ENCODE measurements around the gene STEAP1.
"Not testable (repeated sequence)": the region's sequence is repeated elsewhere in the genome, so short reads cannot be mapped to it uniquely, and the experiment has no call there.

Gene STEAP1

GRCh38 chr7:90153943-90154771, at the start of gene STEAP1:
TSS of gene STEAP1 (plus strand) at chr7:90154469. CDS start at chr7:90159789, 5,320 bp downstream.
- Mint-ChIP-seq H3K27ac (peak within 1 kb of the TSS; percentile 36), H3K27me3 (ENCODE audit: low read depth) (peaks cover 11% of the 10 kb centered on the region), H3K4me3 (peak within 1 kb of the TSS; percentile 61)
- H3K9me3 Mint-ChIP-seq; H3K36me3 Mint-ChIP-seq (ENCODE audit: low read depth); H3K4me1 Mint-ChIP-seq (ENCODE audit: low read depth): not testable (repeated sequence)

GRCh38 chr7:90114972-90115371, 39.3 kb upstream of the STEAP1 start:
- H3K4me3 Mint-ChIP-seq; H3K4me1 Mint-ChIP-seq (ENCODE audit: low read depth); H3K36me3 Mint-ChIP-seq (ENCODE audit: low read depth); H3K27ac Mint-ChIP-seq; H3K9me3 Mint-ChIP-seq: not testable (repeated sequence)
- H3K27me3 Mint-ChIP-seq (ENCODE audit: low read depth) = peaks cover 24% of the 10 kb centered on the region

- not testable (repeated sequence) for H3K36me3 Mint-ChIP-seq (ENCODE audit: low read depth); H3K4me1 Mint-ChIP-seq (ENCODE audit: low read depth); H3K9me3 Mint-ChIP-seq; H3K27ac Mint-ChIP-seq
- Mint-ChIP-seq H3K27me3 (ENCODE audit: low read depth) (peaks cover 37% of the 10 kb centered on the region), H3K4me3 (peak overlapping the region; percentile 51)
These were observed 35.6 kb upstream of the STEAP1 start for GRCh38 chr7:90118551-90119177.

GRCh38 chr7:90119178-90119971, 34.9 kb upstream of the STEAP1 start:
- Mint-ChIP-seq H3K36me3 (ENCODE audit: low read depth) (no peaks in the 10 kb centered on the region), H3K9me3 (no peaks in the 10 kb centered on the region), H3K4me3 (peak overlapping the region; percentile 51), H3K27ac (no peak overlapping the region), H3K27me3 (ENCODE audit: low read depth) (peaks cover 37% of the 10 kb centered on the region), H3K4me1 (ENCODE audit: low read depth) (no peaks in the 10 kb centered on the region)

- not testable (repeated sequence) for H3K4me3 Mint-ChIP-seq; H3K36me3 Mint-ChIP-seq (ENCODE audit: low read depth); H3K9me3 Mint-ChIP-seq; H3K27ac Mint-ChIP-seq; H3K4me1 Mint-ChIP-seq (ENCODE audit: low read depth)
- H3K27me3 Mint-ChIP-seq (ENCODE audit: low read depth) = peaks cover 37% of the 10 kb centered on the region
These were observed 34.1 kb upstream of the STEAP1 start for GRCh38 chr7:90120205-90120604.

GRCh38 chr7:90131746-90132145, 22.5 kb upstream of the STEAP1 start:
- not testable (repeated sequence) for H3K4me1 Mint-ChIP-seq (ENCODE audit: low read depth); H3K36me3 Mint-ChIP-seq (ENCODE audit: low read depth)

GRCh38 chr7:90147079-90147960, 6.9 kb upstream of the STEAP1 start:
- H3K27ac Mint-ChIP-seq; H3K4me3 Mint-ChIP-seq; H3K9me3 Mint-ChIP-seq; H3K27me3 Mint-ChIP-seq (ENCODE audit: low read depth); H3K4me1 Mint-ChIP-seq (ENCODE audit: low read depth); H3K36me3 Mint-ChIP-seq (ENCODE audit: low read depth): not testable (repeated sequence)

More at GRCh38 chr7:90131746-90132145, 22.5 kb upstream of the STEAP1 start:
- H3K27me3 Mint-ChIP-seq (ENCODE audit: low read depth); H3K4me3 Mint-ChIP-seq; H3K27ac Mint-ChIP-seq; H3K9me3 Mint-ChIP-seq: not testable (repeated sequence)

- not testable (repeated sequence) for H3K27ac Mint-ChIP-seq; H3K36me3 Mint-ChIP-seq (ENCODE audit: low read depth); H3K4me1 Mint-ChIP-seq (ENCODE audit: low read depth); H3K4me3 Mint-ChIP-seq; H3K27me3 Mint-ChIP-seq (ENCODE audit: low read depth); H3K9me3 Mint-ChIP-seq
These were observed 4.8 kb upstream of the STEAP1 start for GRCh38 chr7:90149428-90149827.

GRCh38 chr7:90151884-90152283, 2.4 kb upstream of the STEAP1 start:
- not testable (repeated sequence) for H3K4me3 Mint-ChIP-seq; H3K36me3 Mint-ChIP-seq (ENCODE audit: low read depth); H3K27ac Mint-ChIP-seq; H3K9me3 Mint-ChIP-seq; H3K4me1 Mint-ChIP-seq (ENCODE audit: low read depth)
- peaks cover 13% of the 10 kb centered on the region for H3K27me3 Mint-ChIP-seq (ENCODE audit: low read depth)

- H3K4me1 Mint-ChIP-seq (ENCODE audit: low read depth); H3K36me3 Mint-ChIP-seq (ENCODE audit: low read depth); H3K9me3 Mint-ChIP-seq; H3K27ac Mint-ChIP-seq; H3K4me3 Mint-ChIP-seq: not testable (repeated sequence)
- peaks cover 13% of the 10 kb centered on the region for H3K27me3 Mint-ChIP-seq (ENCODE audit: low read depth)
These were observed 1.5 kb upstream of the STEAP1 start for GRCh38 chr7:90152642-90153253.

GRCh38 chr7:90155206-90155605, 937 bp downstream of the STEAP1 start:
- Mint-ChIP-seq H3K36me3 (ENCODE audit: low read depth) (no peaks in the 10 kb centered on the region), H3K27me3 (ENCODE audit: low read depth) (peaks cover 11% of the 10 kb centered on the region), H3K4me3 (peak overlapping the region; percentile 61), H3K9me3 (no peaks in the 10 kb centered on the region), H3K27ac (no peak overlapping the region), H3K4me1 (ENCODE audit: low read depth) (peaks cover 9% of the 10 kb centered on the region)

GRCh38 chr7:90157331-90157730, 3.1 kb downstream of the STEAP1 start:
- not testable (repeated sequence) for H3K4me3 Mint-ChIP-seq; H3K27me3 Mint-ChIP-seq (ENCODE audit: low read depth); H3K9me3 Mint-ChIP-seq; H3K4me1 Mint-ChIP-seq (ENCODE audit: low read depth); H3K27ac Mint-ChIP-seq; H3K36me3 Mint-ChIP-seq (ENCODE audit: low read depth)

- not testable (repeated sequence) for H3K27me3 Mint-ChIP-seq (ENCODE audit: low read depth); H3K36me3 Mint-ChIP-seq (ENCODE audit: low read depth); H3K4me3 Mint-ChIP-seq; H3K9me3 Mint-ChIP-seq; H3K27ac Mint-ChIP-seq; H3K4me1 Mint-ChIP-seq (ENCODE audit: low read depth)
These were observed 3.6 kb downstream of the STEAP1 start for GRCh38 chr7:90157761-90158350.

- Mint-ChIP-seq H3K27me3 (ENCODE audit: low read depth) (no peaks in the 10 kb centered on the region), H3K27ac (no peak overlapping the region), H3K4me1 (ENCODE audit: low read depth) (no peaks in the 10 kb centered on the region), H3K4me3 (no peak overlapping the region), H3K9me3 (no peaks in the 10 kb centered on the region), H3K36me3 (ENCODE audit: low read depth) (no peaks in the 10 kb centered on the region)
These were observed 9.3 kb downstream of the STEAP1 start for GRCh38 chr7:90163534-90163933.

Data from T-helper 1 cell treated with Interleukin-12 subunit alpha and Interleukin-12 subunit beta and Interleukin-4 antibody, amounts not matched to agents 30 μg/mL and 1 μg/mL, for 36 hours (primary cell).